MM.1S (cell line): ENCODE data around the gene SYNGR1.

Experiments used
- DNase-seq: peaks from one replicate; pipeline ENCODE4 v3.0.0-alpha.2; 2015
- H2AFZ ChIP-seq: fragments of 300-600 bp; sonication (generic); 2 replicates; pipeline ENCODE4 v1.6.0; 2016; ENCODE audit warnings: antibody characterized with exemption, low read length
- H3F3A ChIP-seq: fragments of 300-600 bp; sonication (generic); 2 replicates; pipeline ENCODE4 v1.6.1; 2016; ENCODE audit warnings: mild to moderate bottlenecking, antibody characterized with exemption, low read length, moderate library complexity, mixed read lengths; ENCODE audit not compliant: insufficient read depth
- H3K27ac ChIP-seq: fragments of 300-600 bp; sonication (generic); 2 replicates; pipeline ENCODE4 v1.5.1; 2016; ENCODE audit warnings: mild to moderate bottlenecking, low read length
- H3K27me3 ChIP-seq: fragments of 300-600 bp; sonication (generic); replicated peaks from 2 replicates; pipeline ENCODE4 v1.6.0; 2016; ENCODE audit warnings: low read length; ENCODE audit not compliant: insufficient read depth
- H3K36me3 ChIP-seq: fragments of 300-600 bp; sonication (generic); replicated peaks from 2 replicates; pipeline ENCODE4 v1.6.1; 2016; ENCODE audit warnings: mild to moderate bottlenecking, low read length, mixed read lengths; ENCODE audit not compliant: insufficient read depth
- H3K4me1 ChIP-seq: fragments of 300-600 bp; sonication (generic); 2 replicates; pipeline ENCODE4 v1.6.1; 2016; ENCODE audit warnings: low read length, mixed read lengths
- H3K4me2 ChIP-seq: fragments of 300-600 bp; sonication (generic); 2 replicates; pipeline ENCODE4 v1.6.0; 2016; ENCODE audit warnings: low read depth, low read length
- H3K4me3 ChIP-seq: fragments of 300-600 bp; sonication (generic); 2 replicates; pipeline ENCODE4 v1.5.1; 2016; ENCODE audit warnings: low read length, mixed read lengths
- H3K79me2 ChIP-seq: fragments of 300-600 bp; sonication (generic); 2 replicates; pipeline ENCODE4 v1.6.1; 2016; ENCODE audit warnings: mixed run types, low read length, mixed read lengths
- H3K9ac ChIP-seq: fragments of 300-600 bp; sonication (generic); 2 replicates; pipeline ENCODE4 v1.6.1; 2016; ENCODE audit warnings: low read length, mixed read lengths
- H3K9me2 ChIP-seq: fragments of 300-600 bp; sonication (generic); replicated peaks from 2 replicates; pipeline ENCODE4 v1.6.1; 2016; ENCODE audit warnings: mild to moderate bottlenecking, low read length, mixed read lengths; ENCODE audit not compliant: insufficient read depth
- H3K9me3 ChIP-seq: fragments of 300-600 bp; sonication (generic); replicated peaks from 2 replicates; pipeline ENCODE4 v1.6.1; 2016; ENCODE audit warnings: mild to moderate bottlenecking, low read length, mixed read lengths; ENCODE audit not compliant: insufficient read depth
- H4K20me1 ChIP-seq: fragments of 300-600 bp; sonication (generic); 2 replicates; pipeline ENCODE4 v1.6.1; 2016; ENCODE audit warnings: mild to moderate bottlenecking, low read length, moderate library complexity, mixed read lengths; ENCODE audit not compliant: insufficient read depth
- EZH2 ChIP-seq: fragments of 300-600 bp; sonication (generic); optimal IDR thresholded peaks from 2 replicates; pipeline ENCODE3; 2017; ENCODE audit warnings: low read depth, mild to moderate bottlenecking, antibody characterized with exemption, low read length, mixed read lengths
- EZH2phosphoT487 ChIP-seq: fragments of 300-600 bp; sonication (generic); IDR thresholded peaks from 2 replicates; pipeline ENCODE4 v1.6.1; 2018; ENCODE audit warnings: antibody characterized with exemption, low read length
- TF ChIP-seq, protein P1 (sequence below): fragments of 300-600 bp; sonication (generic); IDR thresholded peaks from 2 replicates; pipeline ENCODE4 v1.5.1; 2016; ENCODE audit warnings: antibody characterized with exemption, low read length, mixed read lengths

The SYNGR1 gene

DNA sequence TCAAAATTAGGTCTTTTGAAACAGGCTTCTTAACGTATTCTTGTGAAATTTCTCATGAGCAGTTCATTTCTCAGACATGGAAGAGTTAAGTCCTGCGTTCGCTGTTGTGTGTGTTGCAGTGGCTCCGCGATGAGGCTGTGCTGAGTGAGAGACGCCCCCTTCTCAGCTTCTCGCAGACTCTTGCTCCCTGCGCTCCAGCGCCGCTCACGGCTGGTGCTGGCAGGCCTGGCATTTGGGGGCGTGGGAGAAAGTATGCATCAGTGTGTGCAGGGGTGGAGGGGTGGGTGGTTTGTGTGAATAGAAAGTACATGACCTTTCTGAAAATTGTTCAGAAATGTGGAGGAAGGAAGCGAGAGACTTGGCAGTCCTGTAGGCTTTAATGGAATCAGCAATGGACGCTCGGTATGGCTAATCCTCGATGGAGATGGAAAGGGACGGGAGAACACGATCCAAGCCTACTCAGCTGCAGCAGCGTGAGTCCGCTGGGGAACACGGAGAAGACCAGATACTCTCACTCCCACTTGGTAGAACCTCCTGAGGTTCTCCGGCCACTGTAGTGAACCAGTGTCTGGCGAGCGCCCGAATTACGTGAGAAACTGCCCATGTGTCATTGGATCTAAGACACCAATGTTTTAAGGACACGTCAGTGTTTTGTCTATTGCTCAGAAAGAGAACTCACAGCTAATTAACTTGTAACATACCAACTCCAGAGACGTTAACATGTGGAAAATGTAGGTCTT lies 55.7 kb downstream of the SYNGR1 start:
- H3K27me3 ChIP-seq, result no peaks in the 10 kb centered on the region
- no peaks in the 10 kb centered on the region for H3K4me1 ChIP-seq
- H3K27ac ChIP-seq, result no peak overlapping the region
- H3K9ac ChIP-seq, result no peak overlapping the region
- TF ChIP-seq, protein P1, sequence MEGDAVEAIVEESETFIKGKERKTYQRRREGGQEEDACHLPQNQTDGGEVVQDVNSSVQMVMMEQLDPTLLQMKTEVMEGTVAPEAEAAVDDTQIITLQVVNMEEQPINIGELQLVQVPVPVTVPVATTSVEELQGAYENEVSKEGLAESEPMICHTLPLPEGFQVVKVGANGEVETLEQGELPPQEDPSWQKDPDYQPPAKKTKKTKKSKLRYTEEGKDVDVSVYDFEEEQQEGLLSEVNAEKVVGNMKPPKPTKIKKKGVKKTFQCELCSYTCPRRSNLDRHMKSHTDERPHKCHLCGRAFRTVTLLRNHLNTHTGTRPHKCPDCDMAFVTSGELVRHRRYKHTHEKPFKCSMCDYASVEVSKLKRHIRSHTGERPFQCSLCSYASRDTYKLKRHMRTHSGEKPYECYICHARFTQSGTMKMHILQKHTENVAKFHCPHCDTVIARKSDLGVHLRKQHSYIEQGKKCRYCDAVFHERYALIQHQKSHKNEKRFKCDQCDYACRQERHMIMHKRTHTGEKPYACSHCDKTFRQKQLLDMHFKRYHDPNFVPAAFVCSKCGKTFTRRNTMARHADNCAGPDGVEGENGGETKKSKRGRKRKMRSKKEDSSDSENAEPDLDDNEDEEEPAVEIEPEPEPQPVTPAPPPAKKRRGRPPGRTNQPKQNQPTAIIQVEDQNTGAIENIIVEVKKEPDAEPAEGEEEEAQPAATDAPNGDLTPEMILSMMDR, result no peak
- TF ChIP-seq EZH2phosphoT487, result no peak
- TF ChIP-seq EZH2, result no peak
- H4K20me1 ChIP-seq, result no peaks in the 10 kb centered on the region
- H3K79me2 ChIP-seq, result peaks cover 86% of the 10 kb centered on the region
- no peak overlapping the region for H3K4me2 ChIP-seq
- H3K36me3 ChIP-seq, result 0 out of 2 replicates have a peak, but pooled peaks cover 5% of the 10 kb centered on the region
- no peak overlapping the region for H2AFZ ChIP-seq
- no peaks in the 10 kb centered on the region for H3F3A ChIP-seq
- H3K4me3 ChIP-seq, result no peak overlapping the region
- no peak for DNase-seq
- H3K9me3 ChIP-seq, result no peaks in the 10 kb centered on the region
- H3K9me2 ChIP-seq, result no peaks in the 10 kb centered on the region

- Histone ChIP-seq H3K9me3 (no peaks in the 10 kb centered on the region), H3K9ac (no peak overlapping the region), H3K4me1 (peaks cover 9% of the 10 kb centered on the region), H3F3A (peaks cover 5% of the 10 kb centered on the region; the same call in 1 of the 2 replicates), H3K27me3 (no peaks in the 10 kb centered on the region), H3K4me2 (no peak overlapping the region), H2AFZ (no peak overlapping the region), H3K79me2 (peaks cover 61% of the 10 kb centered on the region), H3K36me3 (0 out of 2 replicates have a peak, but pooled peaks cover 5% of the 10 kb centered on the region), H3K27ac (no peak overlapping the region), H3K9me2 (no peaks in the 10 kb centered on the region), H4K20me1 (no peaks in the 10 kb centered on the region), H3K4me3 (no peak overlapping the region)
- no peak for DNase-seq
- no peak for TF ChIP-seq EZH2phosphoT487
- no peak for TF ChIP-seq EZH2
- TF ChIP-seq, protein P1, result no peak
These were observed 58.4 kb downstream of the SYNGR1 start for GRCh38 chr22:39408173-39408572.

GRCh38 chr22:39408807-39409206 lies 59.0 kb downstream of the SYNGR1 start:
- H3K4me2 ChIP-seq, result no peak overlapping the region
- H3K79me2 ChIP-seq, result peaks cover 63% of the 10 kb centered on the region
- TF ChIP-seq, protein P1, result no peak
- TF ChIP-seq EZH2phosphoT487 (no peak), EZH2 (no peak)
- H3K4me3 ChIP-seq, result no peak overlapping the region
- H3F3A ChIP-seq, result peaks cover 5% of the 10 kb centered on the region; the same call in 1 of the 2 replicates
- H3K27ac ChIP-seq, result no peak overlapping the region
- H2AFZ ChIP-seq, result no peak overlapping the region
- H4K20me1 ChIP-seq, result no peaks in the 10 kb centered on the region
- peaks cover 9% of the 10 kb centered on the region for H3K4me1 ChIP-seq
- H3K9me2 ChIP-seq, result no peaks in the 10 kb centered on the region
- no peaks in the 10 kb centered on the region for H3K27me3 ChIP-seq
- H3K36me3 ChIP-seq, result 0 out of 2 replicates have a peak, but pooled peaks cover 5% of the 10 kb centered on the region
- DNase-seq, result no peak
- H3K9me3 ChIP-seq, result no peaks in the 10 kb centered on the region
- H3K9ac ChIP-seq, result no peak overlapping the region
